ENCODE data around the gene CHRDL2. TPM values are rescaled to one million over a fixed set of nuclear protein-coding genes. Genes with fewer than 3 reads are reported as not detected.
"Not testable (repeated sequence)": the region's sequence is repeated elsewhere in the genome, so short reads cannot be mapped to it uniquely, and the experiment has no call there.

CHRDL2 gene
- total RNA-seq, 2 donors from 2014 or later, result 0.09 to 9.1 TPM

GRCh38 chr11:74770456-74770855 lies 39.2 kb upstream of the CHRDL2 start:
- Histone ChIP-seq H3K27me3 (replicated peaks; ENCODE audit: insufficient read depth) (no peaks in the 10 kb centered on the region), H3K27ac (no peak overlapping the region), H3K4me1 (replicated peaks) (no peaks in the 10 kb centered on the region), H3K4me3 (no peak overlapping the region), H3K36me3 (no peaks in the 10 kb centered on the region), H3K9me3 (no peaks in the 10 kb centered on the region)
- no peak for DNase-seq (ENCODE audit: low spot score)
- 79% methylated on average over 5 of the region's 5 CpGs for WGBS
- intact Hi-C loops (cut with DNase I), result no loop called here
- no peak for TF ChIP-seq POLR2A (IDR thresholded peaks at IDR 0.05)
- TF ChIP-seq, protein P1, sequence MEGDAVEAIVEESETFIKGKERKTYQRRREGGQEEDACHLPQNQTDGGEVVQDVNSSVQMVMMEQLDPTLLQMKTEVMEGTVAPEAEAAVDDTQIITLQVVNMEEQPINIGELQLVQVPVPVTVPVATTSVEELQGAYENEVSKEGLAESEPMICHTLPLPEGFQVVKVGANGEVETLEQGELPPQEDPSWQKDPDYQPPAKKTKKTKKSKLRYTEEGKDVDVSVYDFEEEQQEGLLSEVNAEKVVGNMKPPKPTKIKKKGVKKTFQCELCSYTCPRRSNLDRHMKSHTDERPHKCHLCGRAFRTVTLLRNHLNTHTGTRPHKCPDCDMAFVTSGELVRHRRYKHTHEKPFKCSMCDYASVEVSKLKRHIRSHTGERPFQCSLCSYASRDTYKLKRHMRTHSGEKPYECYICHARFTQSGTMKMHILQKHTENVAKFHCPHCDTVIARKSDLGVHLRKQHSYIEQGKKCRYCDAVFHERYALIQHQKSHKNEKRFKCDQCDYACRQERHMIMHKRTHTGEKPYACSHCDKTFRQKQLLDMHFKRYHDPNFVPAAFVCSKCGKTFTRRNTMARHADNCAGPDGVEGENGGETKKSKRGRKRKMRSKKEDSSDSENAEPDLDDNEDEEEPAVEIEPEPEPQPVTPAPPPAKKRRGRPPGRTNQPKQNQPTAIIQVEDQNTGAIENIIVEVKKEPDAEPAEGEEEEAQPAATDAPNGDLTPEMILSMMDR (IDR thresholded peaks at IDR 0.05), result no peak
- no peak for TF ChIP-seq POLR2AphosphoS5 (IDR thresholded peaks at IDR 0.05)

DNA sequence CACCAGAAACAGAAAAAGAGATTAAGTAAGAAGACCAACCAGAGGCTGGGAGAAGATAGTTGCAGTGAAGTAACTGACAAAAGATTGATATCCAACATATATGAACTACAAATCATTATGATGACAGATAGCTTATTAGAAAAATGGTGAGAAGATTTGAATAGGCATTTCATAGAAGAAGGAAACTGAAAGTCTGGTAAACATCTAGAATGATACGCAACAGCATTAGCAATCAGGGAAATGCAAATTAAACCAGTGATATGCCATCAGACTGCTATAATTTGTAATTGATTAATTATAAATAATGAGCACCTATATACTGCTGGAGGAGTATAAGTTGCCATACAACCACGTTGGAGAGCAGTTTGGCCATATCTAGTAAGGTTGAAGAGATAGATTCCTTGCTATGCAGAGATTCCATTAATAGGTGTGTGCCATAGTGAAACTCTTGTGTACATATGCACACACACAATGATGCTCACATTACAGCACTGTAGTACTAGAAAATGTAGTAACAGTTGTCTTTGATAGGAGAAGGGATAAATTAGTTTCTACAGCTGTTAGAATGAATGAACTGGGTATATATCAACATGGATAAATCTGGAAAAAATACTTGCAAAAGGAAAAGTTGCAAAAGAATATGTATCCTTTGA lies 38.0 kb upstream of the CHRDL2 start:
- Histone ChIP-seq H3K9me3 (no peaks in the 10 kb centered on the region), H3K36me3 (no peaks in the 10 kb centered on the region), H3K27me3 (replicated peaks; ENCODE audit: insufficient read depth) (no peaks in the 10 kb centered on the region), H3K27ac (no peak overlapping the region), H3K4me3 (no peak overlapping the region), H3K4me1 (replicated peaks) (no peaks in the 10 kb centered on the region)
- intact Hi-C loops (cut with DNase I), result no loop called here
- WGBS, result 75% methylated on average over 2 of the region's 2 CpGs
- no peak for TF ChIP-seq POLR2AphosphoS5 (IDR thresholded peaks at IDR 0.05)
- no peak for DNase-seq (ENCODE audit: low spot score)

- H3K4me1 ChIP-seq (replicated peaks); H3K4me3 ChIP-seq; H3K36me3 ChIP-seq; H3K27me3 ChIP-seq (replicated peaks; ENCODE audit: insufficient read depth); H3K27ac ChIP-seq; H3K9me3 ChIP-seq; intact Hi-C loops (cut with DNase I); DNase-seq (ENCODE audit: low spot score): not testable (repeated sequence)
- WGBS, result 91% methylated on average over 9 of the region's 9 CpGs
Observed at GRCh38 chr11:74768172-74768651, 37.0 kb upstream of the CHRDL2 start.

DNA sequence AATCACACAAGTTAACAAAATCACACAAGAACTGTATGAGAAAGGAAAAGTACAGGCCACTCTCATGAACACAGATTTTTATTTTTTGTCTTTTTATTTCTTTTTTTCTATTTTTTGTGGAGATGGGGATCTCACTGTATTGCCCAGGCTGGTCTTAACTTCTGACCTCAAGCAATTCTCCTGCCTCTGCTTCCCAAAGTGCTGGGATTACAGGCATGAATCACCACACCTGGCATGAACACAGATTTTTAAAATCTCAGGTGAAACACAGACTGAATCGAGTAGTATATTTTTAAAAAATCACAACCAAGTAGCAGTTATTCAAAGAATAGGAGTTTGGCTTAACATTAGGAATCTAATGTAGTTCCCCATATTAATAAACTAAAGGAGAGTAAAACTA lies 35.7 kb upstream of the CHRDL2 start:
- H3K27ac ChIP-seq, result no peak overlapping the region
- no peaks in the 10 kb centered on the region for H3K36me3 ChIP-seq
- DNase-seq (ENCODE audit: low spot score), result no peak
- no peak for TF ChIP-seq POLR2AphosphoS5 (IDR thresholded peaks at IDR 0.05)
- no peaks in the 10 kb centered on the region for H3K9me3 ChIP-seq
- H3K27me3 ChIP-seq (replicated peaks; ENCODE audit: insufficient read depth), result no peaks in the 10 kb centered on the region
- intact Hi-C loops (cut with DNase I), result no loop called here
- WGBS, result 95% methylated on average over 1 of the region's 1 CpG
- H3K4me3 ChIP-seq, result no peak overlapping the region
- no peaks in the 10 kb centered on the region for H3K4me1 ChIP-seq (replicated peaks)

- TF ChIP-seq POLR2A (IDR thresholded peaks at IDR 0.05), result no peak
- TF ChIP-seq POLR2AphosphoS5 (IDR thresholded peaks at IDR 0.05), result no peak
- TF ChIP-seq, protein P1 (IDR thresholded peaks at IDR 0.05), result no peak
- no peak for DNase-seq (ENCODE audit: low spot score)
- H3K4me1 ChIP-seq (replicated peaks), result no peaks in the 10 kb centered on the region
- H3K27me3 ChIP-seq (replicated peaks; ENCODE audit: insufficient read depth), result no peaks in the 10 kb centered on the region
- no peaks in the 10 kb centered on the region for H3K36me3 ChIP-seq
- WGBS, result 94% methylated on average over 1 of the region's 1 CpG
- H3K27ac ChIP-seq, result no peak overlapping the region
- H3K9me3 ChIP-seq, result no peaks in the 10 kb centered on the region
- H3K4me3 ChIP-seq, result no peak overlapping the region
- intact Hi-C loops (cut with DNase I), result no loop called here
Observed at GRCh38 chr11:74756571-74756970, 25.3 kb upstream of the CHRDL2 start.

DNA sequence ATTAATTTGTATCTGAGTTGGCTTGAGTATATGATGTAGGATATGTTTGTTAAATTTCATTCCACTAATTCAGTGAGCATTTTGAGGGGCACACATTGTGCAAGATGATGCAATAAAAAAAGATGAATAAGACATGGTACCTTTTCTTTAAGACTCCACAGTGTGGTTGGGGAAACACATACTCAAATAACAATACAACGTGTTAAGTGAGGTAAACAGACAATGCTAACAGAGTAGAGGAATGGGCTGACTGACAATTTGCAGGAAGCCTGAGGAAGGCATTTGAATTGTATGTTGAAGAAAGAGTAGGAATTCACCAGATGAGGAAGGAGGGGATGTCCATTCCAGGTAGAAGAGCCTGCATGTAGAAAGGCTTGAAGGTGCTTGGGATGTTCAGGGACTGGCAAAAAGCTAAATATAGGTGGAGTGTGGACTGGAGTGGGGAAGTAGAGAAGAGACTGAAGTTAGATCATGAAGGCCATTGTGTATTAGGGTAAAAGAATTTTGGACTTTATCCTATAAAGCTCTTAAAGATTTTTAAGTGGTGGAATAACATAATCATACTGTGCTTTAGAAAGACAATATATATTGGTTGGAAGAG lies 24.3 kb upstream of the CHRDL2 start:
- TF ChIP-seq POLR2AphosphoS5 (IDR thresholded peaks at IDR 0.05) (no peak), POLR2A (IDR thresholded peaks at IDR 0.05) (no peak)
- TF ChIP-seq, protein P1 (IDR thresholded peaks at IDR 0.05), result no peak
- intact Hi-C loops (cut with DNase I), result no loop called here
- WGBS, result 58% methylated on average over 1 of the region's 1 CpG
- Histone ChIP-seq H3K27ac (no peak overlapping the region), H3K4me3 (no peak overlapping the region), H3K27me3 (replicated peaks; ENCODE audit: insufficient read depth) (no peaks in the 10 kb centered on the region), H3K36me3 (no peaks in the 10 kb centered on the region), H3K4me1 (replicated peaks) (no peaks in the 10 kb centered on the region), H3K9me3 (no peaks in the 10 kb centered on the region)
- no peak for DNase-seq (ENCODE audit: low spot score)
